SK-N-SH treated with all-trans-retinoic acid at 6 μM for 48 hours (cell line): ENCODE measurements around the gene PAK6.

Experiments
- BACH2 ChIP-seq: fragments of 250-450 bp; sonication (Bioruptor Pico); IDR thresholded peaks from 2 replicates; pipeline ENCODE4 v1.9.0; 2021; ENCODE audit warnings: mild to moderate bottlenecking, borderline replicate concordance
- ESRRG ChIP-seq: fragments of 250-450 bp; sonication (Bioruptor Pico); IDR thresholded peaks from 2 replicates; pipeline ENCODE4 v1.6.1; 2021; ENCODE audit warnings: mild to moderate bottlenecking
- RARB ChIP-seq: fragments of 250-450 bp; sonication (Bioruptor Pico); IDR thresholded peaks from 2 replicates; pipeline ENCODE4 v1.8.0; 2021; ENCODE audit warnings: mild to moderate bottlenecking, moderate library complexity
- TCF4 ChIP-seq: fragments of 250-450 bp; sonication (Bioruptor Pico); IDR thresholded peaks from 2 replicates; pipeline ENCODE4 v1.8.0; 2021; ENCODE audit warnings: mild to moderate bottlenecking, moderate library complexity, borderline replicate concordance
- TF ChIP-seq, protein P1 (sequence below): fragments of 250-450 bp; sonication (Bioruptor Pico); IDR thresholded peaks from 2 replicates; pipeline ENCODE4 v1.5.1; 2021; ENCODE audit warnings: mild to moderate bottlenecking, moderate library complexity
- TF ChIP-seq, protein P2 (sequence below): fragments of 250-450 bp; sonication (Bioruptor Pico); IDR thresholded peaks from 2 replicates; pipeline ENCODE4 v1.5.1; 2020; ENCODE audit warnings: low read depth, mild to moderate bottlenecking, moderate library complexity
- TF ChIP-seq, protein P3 (sequence below): fragments of 250-450 bp; sonication (Bioruptor Pico); IDR thresholded peaks from 2 replicates; pipeline ENCODE4 v1.8.0; 2020; ENCODE audit warnings: mild to moderate bottlenecking, moderate library complexity, borderline replicate concordance

DNA sequence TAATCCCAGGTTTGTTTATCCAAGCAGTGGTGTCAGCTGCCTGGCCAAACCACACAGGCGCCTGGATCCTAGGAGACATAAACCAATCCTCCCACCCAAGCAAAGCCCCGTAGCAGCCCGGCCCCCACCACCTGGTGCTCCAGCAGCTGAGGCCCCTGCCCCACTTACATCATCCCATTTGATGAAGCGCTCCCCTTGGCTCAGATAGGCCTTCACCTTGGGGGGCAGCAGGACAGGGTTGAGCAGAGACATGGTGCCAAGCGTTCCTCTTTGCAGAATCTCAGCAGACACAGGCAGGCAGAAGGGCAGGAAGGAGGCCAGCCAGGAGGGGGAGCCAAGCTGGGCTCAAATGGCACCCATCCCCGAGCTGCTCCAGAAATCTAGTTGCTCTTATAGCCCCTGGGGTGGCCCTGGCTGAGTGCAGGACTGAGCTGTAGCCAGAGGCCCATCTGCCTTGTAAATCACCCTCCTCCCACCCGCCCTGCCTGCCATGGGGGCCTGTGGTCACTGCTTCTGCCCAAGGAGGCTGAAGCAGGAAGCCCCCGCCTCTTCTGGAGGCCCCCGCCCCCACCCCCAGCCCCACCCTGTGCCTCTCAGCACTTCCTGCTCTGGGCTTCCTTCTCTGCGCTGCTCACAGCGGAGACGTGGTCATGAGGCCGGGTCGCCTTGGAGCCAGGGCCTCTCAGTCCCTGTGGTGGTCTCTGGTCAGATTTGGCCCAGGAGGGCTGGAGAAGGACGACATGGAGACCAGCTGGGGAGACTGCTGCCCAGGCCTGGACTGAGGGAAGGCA is 68.8 kb downstream of the PAK6 start, which contains the start of gene PLCB2:
- TF ChIP-seq, protein P1, sequence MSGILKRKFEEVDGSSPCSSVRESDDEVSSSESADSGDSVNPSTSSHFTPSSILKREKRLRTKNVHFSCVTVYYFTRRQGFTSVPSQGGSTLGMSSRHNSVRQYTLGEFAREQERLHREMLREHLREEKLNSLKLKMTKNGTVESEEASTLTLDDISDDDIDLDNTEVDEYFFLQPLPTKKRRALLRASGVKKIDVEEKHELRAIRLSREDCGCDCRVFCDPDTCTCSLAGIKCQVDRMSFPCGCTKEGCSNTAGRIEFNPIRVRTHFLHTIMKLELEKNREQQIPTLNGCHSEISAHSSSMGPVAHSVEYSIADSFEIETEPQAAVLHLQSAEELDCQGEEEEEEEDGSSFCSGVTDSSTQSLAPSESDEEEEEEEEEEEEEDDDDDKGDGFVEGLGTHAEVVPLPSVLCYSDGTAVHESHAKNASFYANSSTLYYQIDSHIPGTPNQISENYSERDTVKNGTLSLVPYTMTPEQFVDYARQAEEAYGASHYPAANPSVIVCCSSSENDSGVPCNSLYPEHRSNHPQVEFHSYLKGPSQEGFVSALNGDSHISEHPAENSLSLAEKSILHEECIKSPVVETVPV (CRISPR knock-in tag), result no peak
- TF ChIP-seq, protein P2, sequence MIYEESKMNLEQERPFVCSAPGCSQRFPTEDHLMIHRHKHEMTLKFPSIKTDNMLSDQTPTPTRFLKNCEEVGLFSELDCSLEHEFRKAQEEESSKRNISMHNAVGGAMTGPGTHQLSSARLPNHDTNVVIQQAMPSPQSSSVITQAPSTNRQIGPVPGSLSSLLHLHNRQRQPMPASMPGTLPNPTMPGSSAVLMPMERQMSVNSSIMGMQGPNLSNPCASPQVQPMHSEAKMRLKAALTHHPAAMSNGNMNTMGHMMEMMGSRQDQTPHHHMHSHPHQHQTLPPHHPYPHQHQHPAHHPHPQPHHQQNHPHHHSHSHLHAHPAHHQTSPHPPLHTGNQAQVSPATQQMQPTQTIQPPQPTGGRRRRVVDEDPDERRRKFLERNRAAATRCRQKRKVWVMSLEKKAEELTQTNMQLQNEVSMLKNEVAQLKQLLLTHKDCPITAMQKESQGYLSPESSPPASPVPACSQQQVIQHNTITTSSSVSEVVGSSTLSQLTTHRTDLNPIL, result no peak
- no peak for TF ChIP-seq TCF4 (CRISPR knock-in tag)
- TF ChIP-seq, protein P3, sequence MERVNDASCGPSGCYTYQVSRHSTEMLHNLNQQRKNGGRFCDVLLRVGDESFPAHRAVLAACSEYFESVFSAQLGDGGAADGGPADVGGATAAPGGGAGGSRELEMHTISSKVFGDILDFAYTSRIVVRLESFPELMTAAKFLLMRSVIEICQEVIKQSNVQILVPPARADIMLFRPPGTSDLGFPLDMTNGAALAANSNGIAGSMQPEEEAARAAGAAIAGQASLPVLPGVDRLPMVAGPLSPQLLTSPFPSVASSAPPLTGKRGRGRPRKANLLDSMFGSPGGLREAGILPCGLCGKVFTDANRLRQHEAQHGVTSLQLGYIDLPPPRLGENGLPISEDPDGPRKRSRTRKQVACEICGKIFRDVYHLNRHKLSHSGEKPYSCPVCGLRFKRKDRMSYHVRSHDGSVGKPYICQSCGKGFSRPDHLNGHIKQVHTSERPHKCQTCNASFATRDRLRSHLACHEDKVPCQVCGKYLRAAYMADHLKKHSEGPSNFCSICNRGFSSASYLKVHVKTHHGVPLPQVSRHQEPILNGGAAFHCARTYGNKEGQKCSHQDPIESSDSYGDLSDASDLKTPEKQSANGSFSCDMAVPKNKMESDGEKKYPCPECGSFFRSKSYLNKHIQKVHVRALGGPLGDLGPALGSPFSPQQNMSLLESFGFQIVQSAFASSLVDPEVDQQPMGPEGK (CRISPR knock-in tag), result no peak
- no peak for TF ChIP-seq BACH2 (CRISPR knock-in tag)
- no peak for TF ChIP-seq RARB (CRISPR knock-in tag)
- TF ChIP-seq ESRRG, result no peak
